ENCODE results near the gene TBL1X.

The TBL1X gene

DNA sequence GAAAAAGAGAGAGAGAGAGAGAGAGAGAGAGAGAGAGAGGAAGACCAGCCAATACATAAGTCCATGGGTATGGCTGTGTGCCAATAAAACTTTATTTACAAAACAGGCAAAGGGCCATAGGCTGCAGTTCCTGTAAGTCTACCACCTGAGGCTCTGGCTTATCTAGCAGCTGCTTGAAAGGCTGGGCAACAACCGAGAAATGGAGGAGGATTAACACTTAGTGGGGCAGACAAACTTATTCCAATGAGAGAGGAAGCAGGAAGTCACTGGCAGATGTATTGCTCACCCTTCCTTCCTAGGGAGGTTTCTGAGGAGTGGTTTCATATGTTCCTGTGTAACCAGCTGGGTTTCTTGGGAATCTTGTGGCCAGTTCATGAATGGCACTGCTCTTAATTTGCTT lies 305.5 kb downstream of the TBL1X start:
- no peaks in the 10 kb centered on the region for H3K4me1 ChIP-seq
- H3K9me3 ChIP-seq: no peaks in the 10 kb centered on the region
- H3K27me3 ChIP-seq (ENCODE audit: low read depth): no peaks in the 10 kb centered on the region
- H3K4me3 ChIP-seq: no peak overlapping the region
- no peak for DNase-seq (ENCODE audit: low spot score in 2 of 2)
- H3K36me3 ChIP-seq (replicated peaks): no peaks in the 10 kb centered on the region
- in situ Hi-C loops (cut with MboI; ENCODE audit: low sequenced_read_pairs): no loop called here

DNA sequence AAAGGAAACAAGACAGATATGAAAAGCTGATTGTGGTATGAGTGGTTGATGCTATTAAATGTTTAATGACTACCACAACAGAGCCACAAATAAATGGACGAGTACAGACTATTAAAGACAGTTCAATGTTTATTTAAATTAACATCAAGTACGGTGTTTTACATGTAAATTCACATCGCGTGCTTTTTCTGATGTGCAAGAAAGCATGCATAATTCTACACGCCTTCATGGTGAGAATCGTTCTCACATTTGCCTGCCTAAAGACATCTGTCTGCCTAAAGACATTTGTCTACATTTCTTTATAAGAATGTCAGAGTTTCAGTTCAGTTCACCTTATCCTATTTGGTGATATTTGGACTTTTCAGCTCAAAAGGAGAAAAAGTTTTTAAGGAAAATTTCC lies 308.1 kb downstream of the TBL1X start:
- in situ Hi-C loops (cut with MboI; ENCODE audit: low sequenced_read_pairs): no loop called here
- no peaks in the 10 kb centered on the region for H3K9me3 ChIP-seq
- DNase-seq (ENCODE audit: low spot score in 2 of 2): no peak
- H3K27me3 ChIP-seq (ENCODE audit: low read depth): no peaks in the 10 kb centered on the region
- no peak overlapping the region for H3K4me3 ChIP-seq
- no peaks in the 10 kb centered on the region for H3K36me3 ChIP-seq (replicated peaks)
- H3K4me1 ChIP-seq: no peaks in the 10 kb centered on the region

DNA sequence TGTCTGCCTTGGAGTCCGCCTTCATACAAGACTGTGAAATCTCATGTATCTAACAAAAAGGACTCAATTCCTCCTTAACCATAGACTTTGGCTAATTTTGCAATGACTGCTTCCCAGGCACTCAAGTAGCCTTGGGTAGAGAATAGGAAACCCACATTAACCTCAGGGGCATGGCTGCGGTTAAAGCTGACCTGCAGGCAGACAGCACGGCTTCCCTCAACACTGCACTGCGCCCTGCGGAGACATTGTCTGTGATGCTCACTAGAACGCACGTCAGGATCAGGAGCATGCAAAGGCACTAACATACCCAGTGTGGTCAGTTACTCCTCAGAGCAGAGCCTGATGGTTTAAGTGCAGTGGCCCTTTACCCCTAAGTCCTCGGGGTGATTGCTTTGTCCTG lies 311.1 kb downstream of the TBL1X start:
- Histone ChIP-seq H3K4me3 (no peak overlapping the region), H3K36me3 (replicated peaks) (no peaks in the 10 kb centered on the region), H3K27me3 (ENCODE audit: low read depth) (no peaks in the 10 kb centered on the region), H3K4me1 (no peaks in the 10 kb centered on the region), H3K9me3 (no peaks in the 10 kb centered on the region)
- no peak for DNase-seq (ENCODE audit: low spot score in 2 of 2)
- in situ Hi-C loops (cut with MboI; ENCODE audit: low sequenced_read_pairs): no loop called here

DNA sequence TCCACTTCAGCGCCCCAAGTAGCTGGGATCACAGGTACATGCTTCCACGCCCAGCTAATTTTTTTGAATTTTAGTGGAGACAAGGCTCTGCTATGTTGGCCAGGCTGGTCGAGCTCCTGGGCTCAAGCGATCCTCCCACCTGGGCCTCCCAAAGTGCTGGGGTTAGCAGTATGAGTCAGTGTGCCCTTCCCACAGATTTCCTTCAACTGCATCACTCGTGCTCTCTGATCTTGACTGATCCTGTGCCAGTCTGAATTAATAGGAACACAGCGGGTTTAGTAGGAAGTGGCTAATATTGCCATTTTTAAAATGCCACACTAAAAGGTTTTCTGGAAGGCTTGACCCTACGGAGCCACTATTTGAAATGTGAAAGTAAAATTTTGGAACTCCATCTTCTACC lies 317.1 kb downstream of the TBL1X start:
- Histone ChIP-seq H3K36me3 (replicated peaks) (no peaks in the 10 kb centered on the region), H3K4me3 (no peak overlapping the region), H3K4me1 (no peaks in the 10 kb centered on the region), H3K9me3 (no peaks in the 10 kb centered on the region), H3K27me3 (ENCODE audit: low read depth) (no peaks in the 10 kb centered on the region)
- in situ Hi-C loops (cut with MboI; ENCODE audit: low sequenced_read_pairs): no loop called here
- DNase-seq (ENCODE audit: low spot score in 2 of 2): no peak

DNA sequence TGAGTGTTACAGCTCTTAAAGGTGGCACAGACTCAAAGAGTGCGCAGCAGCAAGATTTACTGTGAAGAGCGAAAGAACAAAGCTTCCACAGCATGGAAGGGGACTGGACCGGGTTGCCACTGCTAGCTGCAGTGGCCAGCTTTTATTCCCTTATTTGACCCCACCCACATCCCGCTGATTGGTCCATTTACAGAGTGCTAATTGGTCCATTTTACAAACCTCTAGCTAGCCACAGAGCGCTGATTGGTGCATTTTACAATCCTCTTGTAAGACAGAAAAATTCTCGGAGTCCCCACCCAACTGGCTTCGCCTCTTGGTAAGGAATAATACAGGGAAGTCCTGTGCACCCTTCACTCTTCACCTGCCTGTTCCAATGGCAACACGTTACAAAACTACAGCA lies 319.5 kb downstream of the TBL1X start:
- in situ Hi-C loops (cut with MboI; ENCODE audit: low sequenced_read_pairs): no loop called here
- Histone ChIP-seq H3K4me3 (no peak overlapping the region), H3K9me3 (no peaks in the 10 kb centered on the region)

DNA sequence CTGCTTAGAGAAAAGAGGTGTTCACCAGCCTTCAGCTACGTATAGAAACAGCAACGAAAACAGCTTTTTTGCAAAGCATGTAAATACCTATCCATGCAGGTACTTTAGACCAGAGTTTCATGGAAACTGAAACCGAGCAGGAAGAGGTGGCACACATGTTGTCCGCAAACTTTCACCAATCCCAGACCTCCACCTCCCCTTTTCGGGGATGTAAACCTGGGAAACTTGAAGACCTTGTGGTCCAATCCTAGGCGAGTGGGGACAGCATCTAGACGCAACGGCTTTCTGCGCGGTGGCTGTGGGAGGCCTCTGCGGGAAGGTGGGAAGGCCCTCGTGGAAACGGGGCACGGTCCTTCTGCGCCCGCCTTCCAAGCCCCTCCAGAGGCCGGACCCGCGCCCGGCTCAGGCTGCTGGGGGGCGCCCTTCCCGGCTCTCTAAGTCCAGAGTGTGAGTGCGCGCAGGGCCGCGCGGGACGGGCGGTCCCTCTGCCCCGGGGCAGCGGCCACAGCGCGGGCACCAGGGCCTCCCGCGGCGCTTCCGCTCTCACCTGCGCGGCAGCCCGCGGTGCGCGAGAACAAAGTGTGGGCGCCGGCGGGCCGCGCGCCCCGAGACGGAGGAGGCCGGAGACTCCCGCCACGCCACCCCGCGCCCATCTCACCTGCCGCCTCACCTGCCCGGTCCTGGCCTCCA lies 320.5 kb downstream of the TBL1X start:
- H3K9me3 ChIP-seq: no peaks in the 10 kb centered on the region

More for the DNA sequence above, 319.5 kb downstream of the TBL1X start:
- DNase-seq (ENCODE audit: low spot score in 2 of 2): no peak
- H3K27me3 ChIP-seq (ENCODE audit: low read depth): no peaks in the 10 kb centered on the region
- H3K36me3 ChIP-seq (replicated peaks): no peaks in the 10 kb centered on the region
- H3K4me1 ChIP-seq: peaks cover 15% of the 10 kb centered on the region

DNA sequence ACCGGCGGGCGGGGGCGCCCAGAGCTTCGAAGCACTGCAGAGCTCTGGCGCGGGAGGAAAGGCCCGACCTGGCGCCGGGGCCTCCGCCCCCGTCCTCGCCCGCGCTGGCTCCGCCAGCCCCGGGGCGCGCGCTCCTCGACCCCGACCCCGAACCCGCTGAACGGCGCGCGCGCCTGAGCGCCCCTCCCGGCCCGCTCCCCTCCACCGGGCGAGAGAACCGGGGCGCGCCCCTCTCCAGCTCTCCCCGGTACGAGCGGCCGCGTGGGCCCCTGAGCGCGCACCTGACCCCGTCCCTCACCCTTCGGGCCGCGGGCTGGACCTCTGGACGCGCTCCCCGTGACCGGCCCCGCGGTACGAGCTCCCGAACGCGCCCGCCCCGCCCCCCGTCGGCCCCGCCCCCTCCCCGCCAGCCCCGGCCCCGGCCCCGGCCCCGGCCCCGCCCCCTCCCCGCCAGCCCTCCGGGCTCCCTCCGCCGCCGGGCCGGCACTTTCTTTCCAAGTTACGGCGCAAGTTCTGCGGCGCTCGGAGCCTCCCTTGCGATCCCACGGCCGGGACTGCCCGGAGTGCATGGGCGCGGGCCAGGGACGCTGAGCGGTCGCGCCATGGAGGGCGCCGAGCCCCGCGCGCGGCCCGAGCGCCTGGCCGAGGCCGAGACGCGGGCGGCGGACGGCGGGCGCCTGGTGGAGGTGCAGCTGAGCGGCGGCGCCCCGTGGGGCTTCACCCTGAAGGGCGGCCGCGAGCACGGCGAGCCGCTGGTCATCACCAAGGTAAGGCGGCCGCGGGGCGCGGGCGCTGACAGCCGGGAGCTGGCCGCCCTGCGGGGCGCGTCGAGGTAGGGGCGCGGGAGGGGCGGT lies 321.3 kb downstream of the TBL1X start, which contains the start of gene SHROOM2:
SHROOM2 (plus strand) TSS at position 486 of the 854 bp plus-strand sequence; CDS start at position 603, 117 bp downstream.
- Histone ChIP-seq H3K4me3 (peak within 1 kb of the TSS; percentile 55), H3K27me3 (ENCODE audit: low read depth) (no peaks in the 10 kb centered on the region), H3K4me1 (peaks cover 17% of the 10 kb centered on the region), H3K36me3 (replicated peaks) (no peaks in the 10 kb centered on the region), H3K9me3 (no peaks in the 10 kb centered on the region)
- DNase-seq (ENCODE audit: low spot score in 2 of 2): peak; percentile 12 to 66
- in situ Hi-C loops (cut with MboI; ENCODE audit: low sequenced_read_pairs): no loop called here

More for the DNA sequence above, 320.5 kb downstream of the TBL1X start:
- Histone ChIP-seq H3K27me3 (ENCODE audit: low read depth) (no peaks in the 10 kb centered on the region), H3K4me1 (peaks cover 17% of the 10 kb centered on the region), H3K4me3 (peak overlapping the region; percentile 55), H3K36me3 (replicated peaks) (no peaks in the 10 kb centered on the region)
- in situ Hi-C loops (cut with MboI; ENCODE audit: low sequenced_read_pairs): no loop called here
- DNase-seq (ENCODE audit: low spot score in 2 of 2): no peak

DNA sequence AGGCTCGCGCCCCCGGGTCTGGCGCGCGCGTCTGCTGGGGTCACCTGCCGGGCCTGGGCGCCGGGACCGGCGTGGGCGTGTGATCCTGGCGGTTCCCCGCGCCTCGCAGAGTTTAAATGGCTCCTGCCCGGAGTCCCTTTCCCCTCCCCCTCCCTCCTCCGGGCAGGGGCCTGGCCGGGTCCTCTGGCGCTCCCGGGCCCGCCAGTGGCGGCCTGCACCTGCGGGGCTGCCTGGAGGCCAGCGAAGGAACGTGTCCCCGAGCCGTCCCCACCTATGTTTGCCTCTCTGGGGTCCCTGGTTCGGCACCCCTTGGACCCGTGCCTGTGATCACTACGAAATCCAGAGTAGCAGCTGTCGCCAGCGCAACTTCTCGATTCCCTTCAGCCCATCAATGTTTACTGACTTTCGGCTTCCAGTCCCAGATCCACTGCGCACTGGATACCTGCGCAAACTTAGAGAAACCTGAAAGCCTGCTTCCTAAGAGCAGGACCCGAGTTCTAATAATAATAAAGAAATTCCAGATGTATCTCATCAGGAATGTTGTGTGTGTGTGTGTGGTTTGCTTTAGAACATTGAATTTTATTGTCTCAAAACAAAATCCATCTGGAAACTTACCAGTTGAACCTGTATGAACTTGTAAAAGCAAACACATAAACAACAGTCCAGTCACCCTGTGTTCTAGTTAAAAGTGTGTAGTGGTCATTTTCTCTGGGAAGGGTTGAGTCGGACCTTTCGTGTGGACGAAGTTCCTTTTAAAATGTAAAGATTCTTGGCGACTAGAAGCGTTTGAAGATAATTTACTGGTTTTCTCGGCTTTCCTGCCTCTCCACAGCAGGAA lies 322.2 kb downstream of the TBL1X start:
- H3K36me3 ChIP-seq (replicated peaks): no peaks in the 10 kb centered on the region
- no peaks in the 10 kb centered on the region for H3K9me3 ChIP-seq
- in situ Hi-C loops (cut with MboI; ENCODE audit: low sequenced_read_pairs): no loop called here
- no peaks in the 10 kb centered on the region for H3K27me3 ChIP-seq (ENCODE audit: low read depth)
- DNase-seq (ENCODE audit: low spot score in 2 of 2): peak; percentile 8 to 56
- peak overlapping the region; percentile 55 for H3K4me3 ChIP-seq
- peaks cover 17% of the 10 kb centered on the region for H3K4me1 ChIP-seq

DNA sequence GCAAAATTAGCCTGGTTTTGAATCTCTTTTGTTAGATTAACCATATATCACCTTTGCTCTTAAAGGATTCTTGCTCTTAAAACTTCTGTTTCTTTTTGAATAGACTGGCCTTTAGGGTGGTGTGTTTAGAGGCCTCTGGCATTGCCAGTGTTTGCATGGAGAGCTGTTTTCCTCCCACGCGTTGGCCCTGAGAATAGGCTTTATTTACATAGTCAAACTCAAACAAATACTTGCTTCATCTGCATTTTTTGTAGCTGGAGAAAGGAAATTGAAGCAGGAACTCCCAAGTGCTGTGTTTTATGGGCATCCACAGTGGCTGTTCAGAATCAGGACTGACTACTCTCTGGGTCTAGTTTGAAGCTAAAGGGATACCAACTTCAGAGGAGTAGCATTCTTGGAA lies 324.1 kb downstream of the TBL1X start:
- Histone ChIP-seq H3K27me3 (ENCODE audit: low read depth) (no peaks in the 10 kb centered on the region), H3K4me1 (peaks cover 17% of the 10 kb centered on the region), H3K4me3 (no peak overlapping the region), H3K9me3 (no peaks in the 10 kb centered on the region), H3K36me3 (replicated peaks) (no peaks in the 10 kb centered on the region)
- in situ Hi-C loops (cut with MboI; ENCODE audit: low sequenced_read_pairs): no loop called here
- peak; percentile 69 to 75 for DNase-seq (ENCODE audit: low spot score in 2 of 2)

DNA sequence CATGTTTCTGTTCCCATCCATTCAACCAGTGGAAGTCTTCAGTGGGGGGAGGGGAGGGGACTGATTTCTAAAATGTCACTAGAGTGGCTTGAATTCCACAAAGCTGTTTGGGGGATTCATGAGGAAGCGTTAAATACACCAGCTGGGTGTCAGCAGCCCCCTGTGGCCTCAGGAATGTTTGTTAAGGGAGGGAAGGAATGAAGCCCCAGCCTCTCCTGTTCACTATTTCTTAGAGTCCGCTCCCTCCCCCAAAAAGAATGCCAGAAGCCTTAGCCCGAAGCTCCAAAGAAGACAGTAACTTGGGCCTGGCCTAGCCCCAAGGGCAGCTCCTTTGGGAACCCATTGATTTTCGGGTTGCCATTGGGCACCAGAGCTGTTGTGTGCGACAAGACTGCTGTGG lies 324.7 kb downstream of the TBL1X start:
- Histone ChIP-seq H3K27me3 (ENCODE audit: low read depth) (no peaks in the 10 kb centered on the region), H3K36me3 (replicated peaks) (no peaks in the 10 kb centered on the region), H3K4me3 (no peak overlapping the region), H3K9me3 (no peaks in the 10 kb centered on the region), H3K4me1 (peaks cover 17% of the 10 kb centered on the region)
- in situ Hi-C loops (cut with MboI; ENCODE audit: low sequenced_read_pairs): no loop called here
- DNase-seq (ENCODE audit: low spot score in 2 of 2): no peak

Data from HAP-1 (cell line).